SK-N-SH (cell line): ENCODE measurements around the gene TGFBRAP1.

Source experiments
- FOXM1 ChIP-seq: IDR thresholded peaks from 2 replicates; pipeline ENCODE4 v1.4.0; 2012; ENCODE audit warnings: low read depth, mild to moderate bottlenecking
- MXI1 ChIP-seq: IDR thresholded peaks from 2 replicates; pipeline ENCODE4 v1.6.1; 2012; ENCODE audit warnings: mild to moderate bottlenecking, low read depth, low read length, improper control_type of control experiment
- POLR2AphosphoS5 ChIP-seq: IDR thresholded peaks from 2 replicates; pipeline ENCODE4 v1.6.1; 2012; ENCODE audit warnings: low read depth, low read length
- RXRA ChIP-seq: IDR thresholded peaks from 2 replicates; pipeline ENCODE4 v1.4.0; 2012; ENCODE audit warnings: low read depth, mild to moderate bottlenecking, borderline replicate concordance

DNA sequence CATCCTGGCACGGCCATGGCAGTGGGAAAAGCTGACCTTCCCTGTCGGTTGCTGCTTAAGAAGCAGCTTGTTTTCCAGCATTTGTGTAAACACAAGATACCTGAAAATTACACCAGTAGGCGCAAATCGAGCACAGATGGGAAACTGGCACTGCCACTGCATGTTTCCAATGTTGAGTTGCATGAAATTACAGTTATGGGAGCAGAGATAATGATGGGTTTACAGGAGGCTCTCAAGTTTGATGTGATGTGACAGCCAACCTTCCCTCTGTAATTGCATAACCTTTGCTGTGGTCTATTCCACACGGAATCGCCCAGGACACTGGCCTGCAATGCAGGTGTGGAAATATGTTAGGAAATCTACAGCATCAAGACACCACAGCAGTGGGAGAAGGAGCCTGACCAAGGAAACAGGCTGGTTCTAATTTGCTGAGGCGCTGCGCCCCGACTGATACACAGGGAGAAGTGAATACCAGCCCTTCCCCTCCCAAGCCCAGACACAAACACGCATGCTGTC is 70.6 kb downstream of the TGFBRAP1 start:
- TF ChIP-seq MXI1 (no peak), FOXM1 (no peak), RXRA (no peak), POLR2AphosphoS5 (no peak)
